ENCODE data around the gene JAK3. TPM values are rescaled to one million over a fixed set of nuclear protein-coding genes. Genes with fewer than 3 reads are reported as not detected.

Gene JAK3
- polyA plus RNA-seq, 1 experiment, result 0.99 TPM

DNA sequence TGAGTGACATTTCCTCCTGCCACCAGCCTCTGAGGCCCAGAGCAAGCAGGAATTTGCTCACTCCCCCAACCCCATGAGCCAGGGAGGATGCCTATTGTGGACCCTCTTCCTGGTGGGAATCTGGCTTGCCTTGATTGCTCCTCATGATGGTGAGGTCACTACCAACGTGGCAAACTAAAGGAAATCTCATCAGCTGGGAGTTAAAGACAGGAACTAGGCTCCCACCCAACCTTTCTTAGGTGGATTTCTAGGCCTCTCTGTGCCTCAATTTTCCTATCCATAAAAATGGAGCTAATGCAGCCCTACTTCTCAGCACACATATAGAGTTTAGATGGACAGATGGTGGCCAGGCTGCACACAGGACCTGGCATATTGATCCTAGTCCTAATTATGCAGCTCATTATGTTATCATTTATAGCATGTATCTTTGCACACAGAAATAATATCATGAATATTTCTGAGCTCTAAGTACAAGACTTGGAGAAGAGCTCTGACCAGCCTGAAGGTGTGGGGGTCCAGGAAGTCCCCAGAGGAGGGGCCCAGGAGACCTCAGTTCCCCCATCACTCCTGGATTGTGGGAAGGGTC lies 50.9 kb downstream of the JAK3 start:
- Histone ChIP-seq H3K27me3 (ENCODE audit: control insufficient read depth, insufficient read depth, low read length) (peaks cover 34% of the 10 kb centered on the region), H3K27ac (ENCODE audit: low read depth, low read length) (no peak overlapping the region), H3K9me3 (ENCODE audit: control insufficient read depth, insufficient read depth, low read length) (no peaks in the 10 kb centered on the region; the same call in 1 of the 2 replicates), H3K4me3 (ENCODE audit: low read depth, low read length) (no peak overlapping the region)
- no peak for DNase-seq (ENCODE audit: low read depth, low spot score)
- POLR2A ChIA-PET, result no interaction called here
- CTCF ChIA-PET, result interaction anchor here (0.6 kb wide), 1 partner anchor 20 kb away, joined by 4 read pairs; no protein-coding TSS in a partner anchor
- TF ChIP-seq, protein P1, sequence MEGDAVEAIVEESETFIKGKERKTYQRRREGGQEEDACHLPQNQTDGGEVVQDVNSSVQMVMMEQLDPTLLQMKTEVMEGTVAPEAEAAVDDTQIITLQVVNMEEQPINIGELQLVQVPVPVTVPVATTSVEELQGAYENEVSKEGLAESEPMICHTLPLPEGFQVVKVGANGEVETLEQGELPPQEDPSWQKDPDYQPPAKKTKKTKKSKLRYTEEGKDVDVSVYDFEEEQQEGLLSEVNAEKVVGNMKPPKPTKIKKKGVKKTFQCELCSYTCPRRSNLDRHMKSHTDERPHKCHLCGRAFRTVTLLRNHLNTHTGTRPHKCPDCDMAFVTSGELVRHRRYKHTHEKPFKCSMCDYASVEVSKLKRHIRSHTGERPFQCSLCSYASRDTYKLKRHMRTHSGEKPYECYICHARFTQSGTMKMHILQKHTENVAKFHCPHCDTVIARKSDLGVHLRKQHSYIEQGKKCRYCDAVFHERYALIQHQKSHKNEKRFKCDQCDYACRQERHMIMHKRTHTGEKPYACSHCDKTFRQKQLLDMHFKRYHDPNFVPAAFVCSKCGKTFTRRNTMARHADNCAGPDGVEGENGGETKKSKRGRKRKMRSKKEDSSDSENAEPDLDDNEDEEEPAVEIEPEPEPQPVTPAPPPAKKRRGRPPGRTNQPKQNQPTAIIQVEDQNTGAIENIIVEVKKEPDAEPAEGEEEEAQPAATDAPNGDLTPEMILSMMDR (IDR thresholded peaks at IDR 0.05; ENCODE audit: low read depth, low read length), result no peak

DNA sequence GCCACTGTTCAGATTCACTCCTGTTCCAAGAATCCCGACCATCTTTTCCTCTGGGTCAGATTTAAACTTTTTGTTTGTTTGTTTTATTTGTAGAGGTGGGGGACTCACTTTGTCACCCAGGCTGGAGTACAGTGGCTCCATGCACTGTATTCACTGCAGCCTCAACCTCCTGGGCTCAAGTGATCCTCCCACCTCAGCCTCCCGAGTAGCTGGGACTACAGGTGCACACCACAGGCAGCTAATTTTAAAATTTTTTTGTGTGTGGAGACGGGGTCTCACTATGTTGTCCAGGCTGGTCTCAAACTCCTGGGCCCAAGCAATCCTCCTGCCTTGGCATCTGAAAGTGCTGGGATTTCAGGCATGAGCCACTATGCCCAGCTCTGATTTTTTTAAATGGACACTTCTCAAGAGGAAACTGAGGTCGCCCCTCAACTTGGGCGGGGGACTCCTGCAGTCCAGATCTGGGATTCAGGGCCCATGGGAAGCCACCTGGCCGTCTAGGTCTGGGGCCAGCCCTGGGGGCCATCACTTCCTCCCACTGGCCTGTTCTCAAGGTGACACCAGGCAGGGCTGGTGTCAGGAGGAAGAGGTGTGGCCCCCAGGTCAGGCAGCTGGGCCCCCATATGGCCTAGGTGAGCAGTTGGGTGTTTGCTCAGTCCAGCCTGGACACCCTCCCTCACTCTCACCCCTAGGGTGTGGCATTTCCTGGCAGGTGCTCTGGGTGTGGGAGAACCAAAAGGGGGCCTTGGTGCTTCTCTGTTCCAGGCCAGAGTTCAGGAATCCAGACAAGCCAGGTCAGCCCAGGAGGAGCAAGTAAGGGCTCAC lies 51.6 kb downstream of the JAK3 start:
- Histone ChIP-seq H3K27me3 (ENCODE audit: control insufficient read depth, insufficient read depth, low read length) (peaks cover 34% of the 10 kb centered on the region), H3K9me3 (ENCODE audit: control insufficient read depth, insufficient read depth, low read length) (no peaks in the 10 kb centered on the region; the same call in 1 of the 2 replicates), H3K27ac (ENCODE audit: low read depth, low read length) (no peak overlapping the region), H3K4me3 (ENCODE audit: low read depth, low read length) (no peak overlapping the region)
- TF ChIP-seq, protein P1 (IDR thresholded peaks at IDR 0.05; ENCODE audit: low read depth, low read length), result no peak
- ChIA-PET POLR2A (no interaction called here), CTCF (interaction anchor here (0.6 kb wide), 1 partner anchor 355 kb away, joined by 4 read pairs; no protein-coding TSS in a partner anchor)
- no peak for DNase-seq (ENCODE audit: low read depth, low spot score)

DNA sequence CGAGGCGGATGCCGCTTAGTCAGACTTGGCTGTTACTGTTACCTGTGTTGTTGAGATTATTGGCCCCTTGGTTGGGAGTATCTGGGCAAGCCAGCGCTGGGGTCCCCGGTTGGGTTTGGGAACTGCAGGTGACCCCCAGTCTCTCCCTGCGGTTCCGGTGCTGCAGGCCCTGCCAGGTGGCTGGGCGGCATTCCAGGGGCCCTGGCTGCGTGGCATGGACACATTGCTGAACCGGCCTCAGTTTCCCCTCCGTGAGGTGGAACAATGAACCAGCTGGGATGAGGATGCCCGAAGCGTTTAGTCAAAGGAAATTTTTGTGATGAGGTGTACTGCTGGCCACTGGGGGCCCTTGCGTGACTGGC lies 52.3 kb downstream of the JAK3 start:
- Histone ChIP-seq H3K9me3 (ENCODE audit: control insufficient read depth, insufficient read depth, low read length) (no peaks in the 10 kb centered on the region; the same call in 1 of the 2 replicates), H3K27me3 (ENCODE audit: control insufficient read depth, insufficient read depth, low read length) (peaks cover 34% of the 10 kb centered on the region), H3K27ac (ENCODE audit: low read depth, low read length) (no peak overlapping the region), H3K4me3 (ENCODE audit: low read depth, low read length) (no peak overlapping the region)
- ChIA-PET POLR2A (interaction anchor here (1.2 kb wide), 1 partner anchor 29 kb away, joined by 3 read pairs; no protein-coding TSS in a partner anchor), CTCF (interaction anchor here (1.0 kb wide), 1 partner anchor 11 kb away, joined by 3 read pairs; no protein-coding TSS in a partner anchor)
- DNase-seq (ENCODE audit: low read depth, low spot score), result no peak
- TF ChIP-seq, protein P1 (IDR thresholded peaks at IDR 0.05; ENCODE audit: low read depth, low read length), result no peak

DNA sequence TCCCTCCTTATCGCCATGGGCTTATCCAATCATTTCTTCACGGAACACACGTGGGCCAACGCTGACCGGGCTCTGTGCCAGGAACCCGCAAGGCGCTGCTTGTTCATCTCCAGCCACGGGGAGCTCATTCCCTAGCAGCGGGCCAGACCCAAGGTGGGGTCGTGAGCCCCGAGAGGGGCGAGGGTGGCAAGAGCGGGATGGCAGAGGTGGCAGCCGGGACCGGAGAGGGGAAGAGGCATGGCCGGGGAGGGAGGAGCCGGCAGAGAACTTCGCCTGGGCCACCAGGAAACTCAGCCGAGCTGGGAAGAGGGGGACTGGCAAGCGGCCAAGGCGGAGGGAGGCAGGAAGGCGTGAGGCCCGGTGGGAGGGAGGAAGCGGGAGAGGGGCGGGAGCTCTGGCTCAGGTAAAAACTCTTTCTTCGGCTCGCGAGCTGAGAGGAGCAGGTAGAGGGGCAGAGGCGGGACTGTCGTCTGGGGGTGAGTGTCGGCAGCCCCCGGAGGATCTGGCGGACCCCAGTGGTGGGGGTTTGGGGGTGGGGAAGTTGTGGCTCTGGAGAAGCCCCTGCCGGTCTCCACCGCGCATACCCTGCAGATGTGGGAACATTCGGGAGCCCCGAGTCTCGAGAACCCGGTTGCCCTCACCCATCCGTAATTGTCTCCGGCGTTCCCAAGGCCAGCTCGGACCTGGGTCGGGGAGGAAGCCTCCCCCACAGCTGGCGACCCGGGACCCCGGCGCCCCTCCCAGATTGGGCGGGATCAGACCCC lies 52.9 kb downstream of the JAK3 start, which contains the start of gene B3GNT3:
Gene B3GNT3, plus strand, starts transcription at position 408 of the 764 bp plus-strand sequence. CDS start 12,670 bp downstream, outside the sequence.
- no peaks in the 10 kb centered on the region; the same call in 1 of the 2 replicates for H3K9me3 ChIP-seq (ENCODE audit: control insufficient read depth, insufficient read depth, low read length)
- H3K4me3 ChIP-seq (ENCODE audit: low read depth, low read length), result no peak within 1 kb of the TSS
- peaks cover 34% of the 10 kb centered on the region for H3K27me3 ChIP-seq (ENCODE audit: control insufficient read depth, insufficient read depth, low read length)
- ChIA-PET CTCF (interaction anchor here (1.0 kb wide), 1 partner anchor 11 kb away, joined by 3 read pairs; no protein-coding TSS in a partner anchor), POLR2A (interaction anchor here (1.2 kb wide), 1 partner anchor 28 kb away, joined by 3 read pairs; no protein-coding TSS in a partner anchor)
- H3K27ac ChIP-seq (ENCODE audit: low read depth, low read length), result no peak within 1 kb of the TSS
- no peak for DNase-seq (ENCODE audit: low read depth, low spot score)
- TF ChIP-seq, protein P1 (IDR thresholded peaks at IDR 0.05; ENCODE audit: low read depth, low read length), result no peak
